Amniotic epithelial cell (primary cell): ENCODE results near the gene DLL1.

Source experiments
- DNase-seq: peaks from one replicate; pipeline ENCODE4 v3.0.0-alpha.2; 2010; ENCODE audit warnings: low read depth

DLL1 gene

GRCh38 chr6:170250455-170250854, 40.4 kb downstream of the DLL1 start:
- no peak for DNase-seq

- no peak for DNase-seq
Measured at GRCh38 chr6:170249817-170250216, 41.1 kb downstream of the DLL1 start.

- no peak for DNase-seq
Measured at GRCh38 chr6:170248861-170249600, 41.8 kb downstream of the DLL1 start.

GRCh38 chr6:170248111-170248805, 42.6 kb downstream of the DLL1 start:
- no peak for DNase-seq

- DNase-seq: no peak
Measured at GRCh38 chr6:170247178-170247701, 43.6 kb downstream of the DLL1 start.

GRCh38 chr6:170245475-170245992, 45.3 kb downstream of the DLL1 start:
- DNase-seq: no peak

GRCh38 chr6:170244721-170245474, 46.0 kb downstream of the DLL1 start:
- no peak for DNase-seq

- no peak for DNase-seq
Measured at GRCh38 chr6:170243791-170244291, 47.0 kb downstream of the DLL1 start.

GRCh38 chr6:170243386-170243785, 47.5 kb downstream of the DLL1 start:
- DNase-seq: no peak

GRCh38 chr6:170238741-170239565, 51.9 kb downstream of the DLL1 start:
- no peak for DNase-seq

GRCh38 chr6:170237999-170238740, 52.7 kb downstream of the DLL1 start:
- no peak for DNase-seq

- DNase-seq: no peak
Measured at GRCh38 chr6:170236131-170236836, 54.6 kb downstream of the DLL1 start.

GRCh38 chr6:170235391-170236125, 55.3 kb downstream of the DLL1 start:
- no peak for DNase-seq

GRCh38 chr6:170234419-170234818, 56.5 kb downstream of the DLL1 start:
- no peak for DNase-seq

GRCh38 chr6:170233286-170234205, 57.3 kb downstream of the DLL1 start:
- no peak for DNase-seq
